Panc1 (cell line): ENCODE data around the gene PDS5A. TPM values are rescaled to one million over a fixed set of nuclear protein-coding genes. Genes with fewer than 3 reads are reported as not detected.

Experiments used
- ATAC-seq: fragments of 200-7000 bp; cut with Tn5 transposase; 2 replicates; pipeline ENCODE4 v1.9.1; 2020; ENCODE audit warnings: mild to moderate bottlenecking, moderate library complexity
- BruUV-seq: library from RNA; stranded (reverse); fragments of 400-500 nt; replicated peaks from 2 replicates; lab custom pipeline; 2021; lab: Mats Ljungman, UMichigan
- CTCF ChIA-PET: fragments of 300-600 bp; sonication (Branson Sonifier 250); formaldehyde crosslinking; loops from one replicate; lab custom pipeline; 2022; ENCODE audit warnings: antibody characterized with exemption; lab: Charles Lee
- POLR2A ChIA-PET: fragments of 300-600 bp; sonication (Branson Sonifier 250); formaldehyde crosslinking; loops from one replicate; lab custom pipeline; 2022; ENCODE audit warnings: antibody characterized with exemption; lab: Charles Lee
- DNase-seq: peaks from one replicate; pipeline ENCODE4 v3.0.0-alpha.2; 2010; ENCODE audit warnings: low read depth, low spot score
- H3K27ac ChIP-seq: 2 replicates; pipeline ENCODE4 v1.5.1; 2011; ENCODE audit warnings: mild to moderate bottlenecking, low read length, inconsistent platforms
- H3K27me3 ChIP-seq: fragments of 200-500 bp; sonication (Bioruptor generic); 2 replicates; pipeline ENCODE4 v1.6.0; 2014; ENCODE audit warnings: low read length, inconsistent platforms; ENCODE audit not compliant: control insufficient read depth, insufficient read depth
- H3K36me3 ChIP-seq: fragments of 200-500 bp; sonication (Bioruptor generic); 2 replicates; pipeline ENCODE4 v1.5.1; 2014; ENCODE audit warnings: inconsistent platforms, mild to moderate bottlenecking, low read length, moderate library complexity; ENCODE audit not compliant: control insufficient read depth, insufficient read depth
- H3K4me1 ChIP-seq: 2 replicates; pipeline ENCODE4 v1.5.1; 2011; ENCODE audit warnings: inconsistent platforms, mild to moderate bottlenecking, low read length, moderate library complexity; ENCODE audit not compliant: control insufficient read depth, insufficient read depth
- H3K4me3 ChIP-seq, 2 experiments: 2 replicates each; pipeline ENCODE4 v1.5.1; 2011 to 2012; ENCODE audit warnings: low read depth in 2 of 2, low read length in 2 of 2, mild to moderate bottlenecking in 2 of 2, inconsistent platforms in 1 of 2, moderate library complexity in 1 of 2
- H3K9me3 ChIP-seq: fragments of 200-500 bp; sonication (Bioruptor generic); 2 replicates; pipeline ENCODE4 v1.5.1; 2014; ENCODE audit warnings: low read depth, mild to moderate bottlenecking, inconsistent platforms, low read length, moderate library complexity; ENCODE audit not compliant: control insufficient read depth, insufficient read depth
- CTCF ChIP-seq: fragments of 450-650 bp; IDR thresholded peaks from 2 replicates; pipeline ENCODE4 v1.5.1; 2017; ENCODE audit warnings: mild to moderate bottlenecking
- POLR2AphosphoS5 ChIP-seq: IDR thresholded peaks from 2 replicates; pipeline ENCODE4 v1.6.1; 2012; ENCODE audit warnings: mild to moderate bottlenecking, low read depth, low read length, moderate library complexity
- REST ChIP-seq, 2 experiments: IDR thresholded peaks; 2 replicates each; pipeline ENCODE4 v1.6.1; 2011 to 2012; ENCODE audit warnings: low read depth in 2 of 2, control low read depth in 1 of 2, low read length in 1 of 2, mild to moderate bottlenecking in 1 of 2, moderate library complexity in 1 of 2; ENCODE audit not compliant: insufficient read depth in 1 of 2
- SIN3A ChIP-seq: IDR thresholded peaks from 2 replicates; pipeline ENCODE4 v1.6.1; 2012; ENCODE audit warnings: low read depth, mild to moderate bottlenecking, low read length, moderate library complexity, borderline replicate concordance; ENCODE audit not compliant: insufficient read depth
- TCF7L2 ChIP-seq: IDR thresholded peaks from 2 replicates; pipeline ENCODE4 v1.6.1; 2011; ENCODE audit warnings: mild to moderate bottlenecking, low read depth, low read length, inconsistent platforms
- in situ Hi-C: cut with HindIII; loops from 2 replicates; pipeline ENCODE4 v1.10.0; 2016; ENCODE audit warnings: low sequenced_read_pairs, low pct_unique_long_range_greater_than_20kb
- intact Hi-C: fragments of 100-400 bp; cut with micrococcal nuclease; formaldehyde crosslinking; loops from one replicate; pipeline ENCODE4 v1.10.0; 2022; ENCODE audit not compliant: unreplicated experiment
- total RNA-seq: library from RNA; stranded (reverse); gene quantifications from one replicate; pipeline ENCODE4 v1.2.1, GENCODE V29; 2021; ENCODE audit not compliant: unreplicated experiment

The PDS5A gene
- total RNA-seq, 1 experiment from 2014 or later: 69.2 TPM

- Histone ChIP-seq H3K27ac (no peak overlapping the region), H3K36me3 (peaks cover 6% of the 10 kb centered on the region; the same call in 1 of the 2 replicates), H3K27me3 (no peaks in the 10 kb centered on the region), H3K4me3 (no peak overlapping the region), H3K9me3 (no peaks in the 10 kb centered on the region), H3K4me1 (no peaks in the 10 kb centered on the region)
- DNase-seq: no peak
- TF ChIP-seq POLR2AphosphoS5: no peak
- TF ChIP-seq REST (IDR thresholded peaks at IDR 0.05; ENCODE audit: insufficient read depth in 1 of 2, low read depth in 2 of 2, low read length in 1 of 2): no peak
- TF ChIP-seq CTCF: no peak
- no peak for TF ChIP-seq SIN3A
- ATAC-seq: no peak
- BruUV-seq: no TSS peak
- in situ Hi-C loops (no loop called here), intact Hi-C loops (no loop called here)
- ChIA-PET POLR2A (no interaction called here), CTCF (no interaction called here)
These were observed 53.7 kb downstream of the PDS5A start for GRCh38 chr4:39924014-39924413.

GRCh38 chr4:39922399-39922798 lies 55.3 kb downstream of the PDS5A start:
- BruUV-seq: no TSS peak
- in situ Hi-C loops (no loop called here), intact Hi-C loops (no loop called here)
- POLR2A ChIA-PET: no interaction called here
- no peaks in the 10 kb centered on the region for H3K9me3 ChIP-seq
- no peak overlapping the region for H3K27ac ChIP-seq
- H3K4me1 ChIP-seq: no peaks in the 10 kb centered on the region
- CTCF ChIA-PET: interaction anchor here (0.7 kb wide), 1 partner anchor 966 kb away, joined by 6 read pairs; no protein-coding TSS in a partner anchor
- H3K4me3 ChIP-seq: no peak overlapping the region
- TF ChIP-seq REST (IDR thresholded peaks at IDR 0.05; ENCODE audit: insufficient read depth in 1 of 2, low read depth in 2 of 2, low read length in 1 of 2): no peak
- no peak for TF ChIP-seq POLR2AphosphoS5
- no peak for TF ChIP-seq SIN3A
- TF ChIP-seq TCF7L2: no peak
- TF ChIP-seq CTCF: no peak
- no peaks in the 10 kb centered on the region for H3K27me3 ChIP-seq
- no peak for ATAC-seq
- H3K36me3 ChIP-seq: peaks cover 4% of the 10 kb centered on the region; the same call in 1 of the 2 replicates
- DNase-seq: no peak
